ENCODE data around the gene CUX1.
A peak's percentile ranks its signal among the peaks of the same experiment; 100 is the strongest.

The CUX1 gene, protein sequence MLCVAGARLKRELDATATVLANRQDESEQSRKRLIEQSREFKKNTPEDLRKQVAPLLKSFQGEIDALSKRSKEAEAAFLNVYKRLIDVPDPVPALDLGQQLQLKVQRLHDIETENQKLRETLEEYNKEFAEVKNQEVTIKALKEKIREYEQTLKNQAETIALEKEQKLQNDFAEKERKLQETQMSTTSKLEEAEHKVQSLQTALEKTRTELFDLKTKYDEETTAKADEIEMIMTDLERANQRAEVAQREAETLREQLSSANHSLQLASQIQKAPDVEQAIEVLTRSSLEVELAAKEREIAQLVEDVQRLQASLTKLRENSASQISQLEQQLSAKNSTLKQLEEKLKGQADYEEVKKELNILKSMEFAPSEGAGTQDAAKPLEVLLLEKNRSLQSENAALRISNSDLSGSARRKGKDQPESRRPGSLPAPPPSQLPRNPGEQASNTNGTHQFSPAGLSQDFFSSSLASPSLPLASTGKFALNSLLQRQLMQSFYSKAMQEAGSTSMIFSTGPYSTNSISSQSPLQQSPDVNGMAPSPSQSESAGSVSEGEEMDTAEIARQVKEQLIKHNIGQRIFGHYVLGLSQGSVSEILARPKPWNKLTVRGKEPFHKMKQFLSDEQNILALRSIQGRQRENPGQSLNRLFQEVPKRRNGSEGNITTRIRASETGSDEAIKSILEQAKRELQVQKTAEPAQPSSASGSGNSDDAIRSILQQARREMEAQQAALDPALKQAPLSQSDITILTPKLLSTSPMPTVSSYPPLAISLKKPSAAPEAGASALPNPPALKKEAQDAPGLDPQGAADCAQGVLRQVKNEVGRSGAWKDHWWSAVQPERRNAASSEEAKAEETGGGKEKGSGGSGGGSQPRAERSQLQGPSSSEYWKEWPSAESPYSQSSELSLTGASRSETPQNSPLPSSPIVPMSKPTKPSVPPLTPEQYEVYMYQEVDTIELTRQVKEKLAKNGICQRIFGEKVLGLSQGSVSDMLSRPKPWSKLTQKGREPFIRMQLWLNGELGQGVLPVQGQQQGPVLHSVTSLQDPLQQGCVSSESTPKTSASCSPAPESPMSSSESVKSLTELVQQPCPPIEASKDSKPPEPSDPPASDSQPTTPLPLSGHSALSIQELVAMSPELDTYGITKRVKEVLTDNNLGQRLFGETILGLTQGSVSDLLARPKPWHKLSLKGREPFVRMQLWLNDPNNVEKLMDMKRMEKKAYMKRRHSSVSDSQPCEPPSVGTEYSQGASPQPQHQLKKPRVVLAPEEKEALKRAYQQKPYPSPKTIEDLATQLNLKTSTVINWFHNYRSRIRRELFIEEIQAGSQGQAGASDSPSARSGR (N-terminal part only)

DNA sequence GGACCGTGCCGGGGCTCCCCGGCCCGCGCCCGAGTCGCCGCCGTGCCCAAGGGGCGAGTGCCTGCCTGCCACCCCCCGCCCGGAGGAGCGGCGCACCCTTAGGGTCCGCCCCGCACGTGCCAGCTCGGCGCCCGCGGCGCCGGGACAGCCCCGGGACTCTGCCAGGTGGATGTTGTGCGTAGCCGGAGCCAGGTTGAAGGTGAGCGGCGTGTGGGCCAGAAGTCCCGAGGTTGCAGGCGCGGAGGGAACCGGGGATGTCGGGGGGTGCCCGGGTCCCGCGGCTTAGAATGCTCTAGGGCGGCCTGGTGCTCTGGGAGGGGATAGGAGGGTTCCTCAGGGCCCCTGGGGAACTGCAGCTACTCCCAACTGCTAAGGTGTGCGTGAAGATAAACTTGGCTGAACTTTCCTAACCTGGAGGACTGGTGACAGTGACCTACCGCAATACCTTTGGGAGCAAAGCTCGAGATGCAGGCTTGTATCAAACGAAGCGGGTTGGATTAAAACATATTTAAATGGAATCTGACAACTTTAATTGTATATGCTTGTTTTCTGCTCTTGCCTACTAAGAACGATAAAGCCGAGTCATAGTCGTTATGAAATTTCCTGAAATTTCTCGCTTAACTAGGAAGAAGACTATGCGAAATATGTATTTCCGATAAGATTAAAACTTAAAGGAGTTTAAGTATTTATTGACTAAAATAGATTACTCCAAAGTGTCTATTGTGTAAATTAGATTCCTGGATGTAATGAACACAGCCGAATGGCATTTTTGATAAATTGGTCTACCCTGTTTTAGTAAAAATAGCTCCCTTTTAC lies at the start of gene CUX1:
TSS of gene CUX1 (plus strand) at position 156 of the 816 bp plus-strand sequence. CDS start at position 170, 14 bp downstream.
- Histone ChIP-seq H3K9me3 (ENCODE audit: control insufficient read depth in 2 of 2, low read length in 2 of 2) (no peaks in the 10 kb centered on the region), H3K9ac (ENCODE audit: low read length in 2 of 2) (peak within 1 kb of the TSS; percentile 37 to 64), H3K27ac (ENCODE audit: low read length) (peak within 1 kb of the TSS; percentile 37), H3K27me3 (ENCODE audit: control insufficient read depth in 1 of 2, insufficient read depth in 2 of 2, low read length in 2 of 2) (no peaks in the 10 kb centered on the region), H3K4me1 (ENCODE audit: control insufficient read depth, insufficient read depth, low read length) (peaks cover 20% of the 10 kb centered on the region), H3K4me3 (ENCODE audit: low read length in 2 of 2) (peak within 1 kb of the TSS; percentile 67 to 74), H3K36me3 (ENCODE audit: control insufficient read depth in 2 of 2, insufficient read depth in 2 of 2, low read length in 2 of 2) (no peaks in the 10 kb centered on the region)

GRCh38 chr7:101768280-101768679 lies 49.1 kb upstream of the CUX1 start:
- H3K9ac ChIP-seq (ENCODE audit: low read length in 2 of 2), result no peak overlapping the region
- no peaks in the 10 kb centered on the region for H3K9me3 ChIP-seq (ENCODE audit: control insufficient read depth in 2 of 2, low read length in 2 of 2)
- no peak overlapping the region for H3K27ac ChIP-seq (ENCODE audit: low read length)
- H3K4me3 ChIP-seq (ENCODE audit: low read length in 2 of 2), result no peak overlapping the region
- no peaks in the 10 kb centered on the region for H3K36me3 ChIP-seq (ENCODE audit: control insufficient read depth in 2 of 2, insufficient read depth in 2 of 2, low read length in 2 of 2)
- H3K4me1 ChIP-seq (ENCODE audit: control insufficient read depth, insufficient read depth, low read length), result no peaks in the 10 kb centered on the region
- H3K27me3 ChIP-seq (ENCODE audit: control insufficient read depth in 1 of 2, insufficient read depth in 2 of 2, low read length in 2 of 2), result no peaks in the 10 kb centered on the region

DNA sequence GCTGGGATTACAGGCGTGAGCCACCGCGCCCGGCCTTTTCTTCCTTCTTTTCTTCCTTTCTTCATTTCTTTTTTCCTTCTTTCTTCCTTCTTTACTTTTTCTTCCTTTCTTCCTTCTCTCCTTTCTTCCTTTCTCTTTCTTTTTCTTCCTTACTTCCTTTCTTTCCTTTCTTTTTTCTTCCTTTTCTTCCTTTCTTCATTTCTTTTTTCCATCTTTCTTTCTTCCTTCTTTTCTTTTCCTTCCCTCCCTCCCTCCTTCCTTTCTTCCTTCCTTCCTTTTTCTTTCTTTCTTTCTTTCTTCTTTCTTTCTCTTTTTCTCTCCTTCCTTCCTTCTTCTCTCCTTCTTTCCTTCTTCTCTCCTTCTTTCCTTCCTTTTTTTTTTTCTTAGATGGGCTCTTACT lies 47.0 kb upstream of the CUX1 start:
- no peak overlapping the region for H3K9ac ChIP-seq (ENCODE audit: low read length in 2 of 2)
- H3K27me3 ChIP-seq (ENCODE audit: control insufficient read depth in 1 of 2, insufficient read depth in 2 of 2, low read length in 2 of 2), result peaks cover 0 to 4% of the 10 kb centered on the region in 2 donors
- no peak overlapping the region for H3K4me3 ChIP-seq (ENCODE audit: low read length in 2 of 2)
- no peak overlapping the region for H3K27ac ChIP-seq (ENCODE audit: low read length)
- no peaks in the 10 kb centered on the region for H3K9me3 ChIP-seq (ENCODE audit: control insufficient read depth in 2 of 2, low read length in 2 of 2)
- no peaks in the 10 kb centered on the region for H3K4me1 ChIP-seq (ENCODE audit: control insufficient read depth, insufficient read depth, low read length)
- H3K36me3 ChIP-seq (ENCODE audit: control insufficient read depth in 2 of 2, insufficient read depth in 2 of 2, low read length in 2 of 2), result no peaks in the 10 kb centered on the region

DNA sequence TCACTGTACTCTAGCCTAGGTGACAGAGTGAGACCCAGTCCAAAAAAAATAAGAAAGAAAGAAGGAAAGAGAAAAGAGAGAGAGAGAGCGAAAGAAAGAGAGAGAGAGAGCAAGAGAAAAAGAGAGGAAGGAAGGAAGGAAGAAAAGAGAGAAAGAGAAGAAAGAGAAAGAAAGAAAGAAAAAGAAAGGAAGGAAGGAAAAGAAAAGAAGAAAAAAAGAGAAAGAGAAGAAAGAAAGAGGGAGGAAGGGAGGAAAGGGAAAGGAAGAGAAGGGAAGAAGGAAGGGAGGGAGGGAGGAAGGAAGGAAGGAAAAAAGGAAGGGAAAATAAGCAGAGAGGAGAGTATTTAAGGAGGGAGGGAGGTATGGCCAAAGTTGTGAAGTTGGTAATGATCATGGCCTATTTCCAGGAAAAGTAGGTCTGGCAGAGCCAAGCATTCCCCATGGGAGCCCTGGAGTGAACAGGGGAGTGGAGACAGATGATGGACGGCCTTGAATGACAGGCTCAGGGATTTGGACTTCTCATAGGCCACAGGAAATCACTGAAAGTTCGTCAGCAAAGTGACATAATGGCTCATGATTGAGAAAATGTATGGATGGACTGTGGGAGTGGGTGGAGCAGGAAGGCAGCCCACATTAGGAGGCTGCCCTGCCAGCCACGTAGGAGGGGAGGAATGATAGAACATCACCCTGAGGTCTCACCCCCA lies 44.8 kb upstream of the CUX1 start:
- no peaks in the 10 kb centered on the region for H3K9me3 ChIP-seq (ENCODE audit: control insufficient read depth in 2 of 2, low read length in 2 of 2)
- no peaks in the 10 kb centered on the region for H3K4me1 ChIP-seq (ENCODE audit: control insufficient read depth, insufficient read depth, low read length)
- H3K27me3 ChIP-seq (ENCODE audit: control insufficient read depth in 1 of 2, insufficient read depth in 2 of 2, low read length in 2 of 2), result peaks cover 0 to 4% of the 10 kb centered on the region in 2 donors
- no peak overlapping the region for H3K4me3 ChIP-seq (ENCODE audit: low read length in 2 of 2)
- no peak overlapping the region for H3K9ac ChIP-seq (ENCODE audit: low read length in 2 of 2)
- H3K36me3 ChIP-seq (ENCODE audit: control insufficient read depth in 2 of 2, insufficient read depth in 2 of 2, low read length in 2 of 2), result no peaks in the 10 kb centered on the region
- H3K27ac ChIP-seq (ENCODE audit: low read length), result no peak overlapping the region

DNA sequence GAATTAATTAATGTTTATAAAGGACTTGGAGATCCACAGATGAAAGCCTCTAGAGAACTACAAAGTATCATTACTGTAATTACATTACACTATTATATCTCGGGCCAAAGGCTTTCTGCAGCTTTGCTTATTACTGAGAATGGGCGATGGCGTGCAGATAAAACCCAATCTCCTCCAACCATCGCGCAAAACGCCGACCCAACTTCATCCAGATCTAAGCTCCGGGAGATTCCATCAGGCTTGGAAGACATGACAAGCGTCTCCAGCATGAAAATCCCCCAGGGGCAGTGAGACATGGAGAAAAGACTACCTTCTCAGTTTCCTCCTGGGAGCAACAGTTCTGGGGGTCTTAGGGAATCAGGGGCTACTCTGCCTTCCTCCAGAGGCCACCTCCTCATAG lies 42.2 kb upstream of the CUX1 start:
- Histone ChIP-seq H3K4me3 (ENCODE audit: low read length in 2 of 2) (no peak overlapping the region), H3K36me3 (ENCODE audit: control insufficient read depth in 2 of 2, insufficient read depth in 2 of 2, low read length in 2 of 2) (no peaks in the 10 kb centered on the region), H3K9ac (ENCODE audit: low read length in 2 of 2) (no peak overlapping the region), H3K27ac (ENCODE audit: low read length) (no peak overlapping the region), H3K9me3 (ENCODE audit: control insufficient read depth in 2 of 2, low read length in 2 of 2) (no peaks in the 10 kb centered on the region), H3K4me1 (ENCODE audit: control insufficient read depth, insufficient read depth, low read length) (no peaks in the 10 kb centered on the region), H3K27me3 (ENCODE audit: control insufficient read depth in 1 of 2, insufficient read depth in 2 of 2, low read length in 2 of 2) (peaks cover 0 to 4% of the 10 kb centered on the region in 2 donors)

DNA sequence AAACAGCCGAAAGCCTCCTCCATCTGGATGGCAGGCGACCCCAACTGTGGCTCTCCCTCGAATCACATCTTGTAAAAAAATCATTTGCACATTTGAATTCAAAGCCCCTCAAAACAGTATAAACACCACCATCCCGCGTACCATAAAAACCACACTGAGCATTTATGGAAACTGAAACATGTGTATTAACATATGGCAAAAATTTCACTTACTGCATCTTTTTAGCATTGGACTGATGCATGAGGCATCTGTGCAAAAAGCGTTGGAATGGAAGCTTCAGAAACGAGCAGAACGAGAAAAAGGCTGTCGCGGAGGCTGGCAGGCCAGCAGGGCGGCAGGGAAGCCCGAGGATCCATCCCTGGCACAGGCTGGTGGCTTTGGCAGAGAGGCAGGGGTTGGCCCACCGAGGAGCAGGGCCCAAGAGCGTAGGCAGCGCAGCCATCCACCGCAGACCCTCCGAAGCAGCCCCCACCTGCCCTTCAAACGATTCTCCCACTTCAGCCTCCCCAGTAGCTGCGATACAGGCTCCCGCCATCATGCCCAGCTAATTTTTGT lies 39.3 kb upstream of the CUX1 start:
- Histone ChIP-seq H3K4me1 (ENCODE audit: control insufficient read depth, insufficient read depth, low read length) (no peaks in the 10 kb centered on the region), H3K27me3 (ENCODE audit: control insufficient read depth in 1 of 2, insufficient read depth in 2 of 2, low read length in 2 of 2) (peaks cover 0 to 4% of the 10 kb centered on the region in 2 donors), H3K27ac (ENCODE audit: low read length) (no peak overlapping the region), H3K9me3 (ENCODE audit: control insufficient read depth in 2 of 2, low read length in 2 of 2) (no peaks in the 10 kb centered on the region), H3K36me3 (ENCODE audit: control insufficient read depth in 2 of 2, insufficient read depth in 2 of 2, low read length in 2 of 2) (no peaks in the 10 kb centered on the region), H3K4me3 (ENCODE audit: low read length in 2 of 2) (no peak overlapping the region), H3K9ac (ENCODE audit: low read length in 2 of 2) (no peak overlapping the region)

DNA sequence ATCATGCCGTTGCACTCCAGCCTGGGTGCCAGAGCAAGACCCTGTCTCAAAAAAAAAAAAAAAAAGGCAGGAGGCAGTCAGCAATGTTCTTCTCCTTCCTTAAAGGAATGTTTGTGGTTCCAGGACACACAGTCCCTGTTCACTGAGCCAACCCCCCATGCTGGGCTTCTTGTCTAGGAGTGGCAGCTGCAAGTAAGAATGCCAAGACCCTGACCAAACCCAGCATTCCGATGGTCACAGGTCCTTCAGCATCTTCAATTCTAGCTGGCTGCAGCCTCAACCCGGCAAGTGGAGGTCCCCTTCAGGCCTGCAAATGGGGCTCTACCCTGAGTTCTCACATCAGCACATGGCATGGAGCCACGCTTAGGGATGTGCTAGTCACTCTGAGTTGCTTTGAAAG lies 38.2 kb upstream of the CUX1 start:
- Histone ChIP-seq H3K36me3 (ENCODE audit: control insufficient read depth in 2 of 2, insufficient read depth in 2 of 2, low read length in 2 of 2) (no peaks in the 10 kb centered on the region), H3K27me3 (ENCODE audit: control insufficient read depth in 1 of 2, insufficient read depth in 2 of 2, low read length in 2 of 2) (peaks cover 0 to 4% of the 10 kb centered on the region in 2 donors), H3K4me1 (ENCODE audit: control insufficient read depth, insufficient read depth, low read length) (peaks cover 2% of the 10 kb centered on the region), H3K9me3 (ENCODE audit: control insufficient read depth in 2 of 2, low read length in 2 of 2) (no peaks in the 10 kb centered on the region), H3K9ac (ENCODE audit: low read length in 2 of 2) (no peak overlapping the region), H3K27ac (ENCODE audit: low read length) (no peak overlapping the region), H3K4me3 (ENCODE audit: low read length in 2 of 2) (no peak overlapping the region)

GRCh38 chr7:101780281-101780680 lies 37.1 kb upstream of the CUX1 start:
- Histone ChIP-seq H3K9me3 (ENCODE audit: control insufficient read depth in 2 of 2, low read length in 2 of 2) (no peaks in the 10 kb centered on the region), H3K36me3 (ENCODE audit: control insufficient read depth in 2 of 2, insufficient read depth in 2 of 2, low read length in 2 of 2) (no peaks in the 10 kb centered on the region), H3K27ac (ENCODE audit: low read length) (no peak overlapping the region), H3K4me3 (ENCODE audit: low read length in 2 of 2) (no peak overlapping the region), H3K9ac (ENCODE audit: low read length in 2 of 2) (no peak overlapping the region), H3K4me1 (ENCODE audit: control insufficient read depth, insufficient read depth, low read length) (peaks cover 8% of the 10 kb centered on the region), H3K27me3 (ENCODE audit: control insufficient read depth in 1 of 2, insufficient read depth in 2 of 2, low read length in 2 of 2) (no peaks in the 10 kb centered on the region)

DNA sequence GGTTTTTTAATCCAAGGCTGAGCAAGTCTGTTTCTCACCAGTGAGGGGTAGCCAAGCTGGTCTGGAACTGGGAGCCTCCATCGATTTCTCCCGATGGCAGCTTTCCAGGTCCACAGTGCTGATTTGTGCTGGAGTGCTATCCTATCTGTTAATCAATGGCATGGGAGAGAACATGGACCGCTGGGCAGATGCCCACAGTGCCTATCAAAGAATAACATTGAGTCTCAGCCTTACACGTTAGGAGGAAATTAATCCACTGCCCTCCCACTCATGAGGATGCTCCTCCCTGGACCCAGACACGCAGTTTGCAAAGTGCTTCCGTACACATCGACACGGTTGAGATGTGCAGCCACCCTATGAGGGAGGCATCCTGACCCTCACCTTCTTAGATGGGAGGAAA lies 36.0 kb upstream of the CUX1 start:
- Histone ChIP-seq H3K27me3 (ENCODE audit: control insufficient read depth in 1 of 2, insufficient read depth in 2 of 2, low read length in 2 of 2) (no peaks in the 10 kb centered on the region), H3K4me1 (ENCODE audit: control insufficient read depth, insufficient read depth, low read length) (peaks cover 10% of the 10 kb centered on the region), H3K27ac (ENCODE audit: low read length) (no peak overlapping the region), H3K36me3 (ENCODE audit: control insufficient read depth in 2 of 2, insufficient read depth in 2 of 2, low read length in 2 of 2) (no peaks in the 10 kb centered on the region), H3K4me3 (ENCODE audit: low read length in 2 of 2) (no peak overlapping the region), H3K9ac (ENCODE audit: low read length in 2 of 2) (no peak overlapping the region), H3K9me3 (ENCODE audit: control insufficient read depth in 2 of 2, low read length in 2 of 2) (no peaks in the 10 kb centered on the region)
